NB4 (cell line): ENCODE measurements around the gene CDH23.

Experiments used
- CTCF ChIP-seq: IDR thresholded peaks from one replicate; pipeline ENCODE4 v1.5.1; 2012; ENCODE audit warnings: low read depth, low read length
- MYC ChIP-seq: IDR thresholded peaks from 2 replicates; pipeline ENCODE4 v1.6.1; 2011; ENCODE audit warnings: low read depth, low read length
- POLR2A ChIP-seq: IDR thresholded peaks from 2 replicates; pipeline ENCODE4 v1.6.1; 2011; ENCODE audit warnings: mild to moderate bottlenecking; ENCODE audit not compliant: insufficient read length; ENCODE audit errors: extremely low read depth

GRCh38 chr10:71571460-71572175, 174.9 kb downstream of the CDH23 start:
- TF ChIP-seq CTCF (no peak), POLR2A (no peak), MYC (no peak)
